ENCODE results near the gene KCNQ1OT1. TPM values are rescaled to one million over a fixed set of nuclear protein-coding genes. Genes with fewer than 3 reads are reported as not detected.
A peak's percentile ranks its signal among the peaks of the same experiment; 100 is the strongest.

Gene KCNQ1OT1
- total and polyA plus RNA-seq, 9 donors, result 0.43 to 11.5 (median 5.2) TPM

DNA sequence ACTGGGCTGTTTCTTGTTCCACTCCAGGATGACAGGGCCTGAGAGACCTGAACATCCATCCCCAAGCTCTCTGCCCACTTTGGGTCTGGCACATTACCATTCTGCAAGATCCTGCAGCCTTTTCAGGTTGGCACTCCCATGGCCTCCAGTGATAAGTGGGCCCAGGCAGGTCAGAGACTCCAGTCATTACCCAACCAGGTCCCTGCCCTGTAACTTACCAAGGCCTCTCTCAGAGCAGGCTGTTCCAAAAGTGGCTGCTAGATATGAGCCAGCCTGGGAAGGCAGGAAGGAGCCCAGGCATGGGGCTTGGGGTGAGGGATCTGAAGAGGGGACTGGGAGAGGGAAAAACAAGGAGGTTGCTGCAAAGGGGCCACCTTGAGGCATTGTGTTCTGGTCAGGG lies 35.9 kb downstream of the KCNQ1OT1 start:
- no peaks in the 10 kb centered on the region for H3K9me3 ChIP-seq
- H3K36me3 ChIP-seq, result no peaks in the 10 kb centered on the region
- H3K27ac ChIP-seq, result no peak overlapping the region
- intact Hi-C loops (cut with DNase I), result no loop called here
- TF ChIP-seq, protein P1, sequence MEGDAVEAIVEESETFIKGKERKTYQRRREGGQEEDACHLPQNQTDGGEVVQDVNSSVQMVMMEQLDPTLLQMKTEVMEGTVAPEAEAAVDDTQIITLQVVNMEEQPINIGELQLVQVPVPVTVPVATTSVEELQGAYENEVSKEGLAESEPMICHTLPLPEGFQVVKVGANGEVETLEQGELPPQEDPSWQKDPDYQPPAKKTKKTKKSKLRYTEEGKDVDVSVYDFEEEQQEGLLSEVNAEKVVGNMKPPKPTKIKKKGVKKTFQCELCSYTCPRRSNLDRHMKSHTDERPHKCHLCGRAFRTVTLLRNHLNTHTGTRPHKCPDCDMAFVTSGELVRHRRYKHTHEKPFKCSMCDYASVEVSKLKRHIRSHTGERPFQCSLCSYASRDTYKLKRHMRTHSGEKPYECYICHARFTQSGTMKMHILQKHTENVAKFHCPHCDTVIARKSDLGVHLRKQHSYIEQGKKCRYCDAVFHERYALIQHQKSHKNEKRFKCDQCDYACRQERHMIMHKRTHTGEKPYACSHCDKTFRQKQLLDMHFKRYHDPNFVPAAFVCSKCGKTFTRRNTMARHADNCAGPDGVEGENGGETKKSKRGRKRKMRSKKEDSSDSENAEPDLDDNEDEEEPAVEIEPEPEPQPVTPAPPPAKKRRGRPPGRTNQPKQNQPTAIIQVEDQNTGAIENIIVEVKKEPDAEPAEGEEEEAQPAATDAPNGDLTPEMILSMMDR (IDR thresholded peaks at IDR 0.05), result no peak
- no peak for TF ChIP-seq POLR2A (IDR thresholded peaks at IDR 0.05)
- TF ChIP-seq EP300 (IDR thresholded peaks at IDR 0.05), result no peak
- H3K4me3 ChIP-seq, result no peak overlapping the region
- DNase-seq, result peak in 1 of 5 donors; percentile 20
- no peaks in the 10 kb centered on the region for H3K4me1 ChIP-seq (ENCODE audit: insufficient read depth)
- H3K27me3 ChIP-seq, result no peaks in the 10 kb centered on the region

DNA sequence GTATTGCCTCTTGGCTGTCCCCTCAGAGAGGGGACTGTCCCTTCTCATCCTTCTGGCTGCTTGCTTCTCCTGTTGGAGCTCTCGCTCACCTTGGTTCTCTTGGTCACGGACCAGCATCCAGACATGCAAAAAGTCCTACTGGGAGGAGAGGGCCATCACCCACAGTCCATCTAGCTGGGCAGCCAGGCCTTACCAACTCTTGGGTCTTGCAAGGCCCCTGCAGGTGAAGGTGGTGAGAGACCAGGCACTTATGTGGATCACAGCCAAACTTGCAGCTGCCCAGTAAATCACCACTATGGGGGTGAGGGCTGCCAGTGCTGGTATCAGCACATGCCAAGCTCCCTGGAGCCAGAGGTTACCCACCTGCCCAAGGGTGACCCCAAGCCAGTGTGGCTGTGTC lies 36.3 kb downstream of the KCNQ1OT1 start:
- no peak overlapping the region for H3K4me3 ChIP-seq
- TF ChIP-seq POLR2A (IDR thresholded peaks at IDR 0.05), result no peak
- TF ChIP-seq, protein P1 (IDR thresholded peaks at IDR 0.05), result no peak
- TF ChIP-seq EP300 (IDR thresholded peaks at IDR 0.05), result no peak
- WGBS, 3 donors, result 98 to 100% (median 100%) methylated on average over 2 of the region's 2 CpGs
- peak in 1 of 5 donors; percentile 27 for DNase-seq
- no peaks in the 10 kb centered on the region for H3K27me3 ChIP-seq
- no peak overlapping the region for H3K27ac ChIP-seq
- H3K36me3 ChIP-seq, result no peaks in the 10 kb centered on the region
- intact Hi-C loops (cut with DNase I), result no loop called here
- no peaks in the 10 kb centered on the region for H3K4me1 ChIP-seq (ENCODE audit: insufficient read depth)
- no peaks in the 10 kb centered on the region for H3K9me3 ChIP-seq

DNA sequence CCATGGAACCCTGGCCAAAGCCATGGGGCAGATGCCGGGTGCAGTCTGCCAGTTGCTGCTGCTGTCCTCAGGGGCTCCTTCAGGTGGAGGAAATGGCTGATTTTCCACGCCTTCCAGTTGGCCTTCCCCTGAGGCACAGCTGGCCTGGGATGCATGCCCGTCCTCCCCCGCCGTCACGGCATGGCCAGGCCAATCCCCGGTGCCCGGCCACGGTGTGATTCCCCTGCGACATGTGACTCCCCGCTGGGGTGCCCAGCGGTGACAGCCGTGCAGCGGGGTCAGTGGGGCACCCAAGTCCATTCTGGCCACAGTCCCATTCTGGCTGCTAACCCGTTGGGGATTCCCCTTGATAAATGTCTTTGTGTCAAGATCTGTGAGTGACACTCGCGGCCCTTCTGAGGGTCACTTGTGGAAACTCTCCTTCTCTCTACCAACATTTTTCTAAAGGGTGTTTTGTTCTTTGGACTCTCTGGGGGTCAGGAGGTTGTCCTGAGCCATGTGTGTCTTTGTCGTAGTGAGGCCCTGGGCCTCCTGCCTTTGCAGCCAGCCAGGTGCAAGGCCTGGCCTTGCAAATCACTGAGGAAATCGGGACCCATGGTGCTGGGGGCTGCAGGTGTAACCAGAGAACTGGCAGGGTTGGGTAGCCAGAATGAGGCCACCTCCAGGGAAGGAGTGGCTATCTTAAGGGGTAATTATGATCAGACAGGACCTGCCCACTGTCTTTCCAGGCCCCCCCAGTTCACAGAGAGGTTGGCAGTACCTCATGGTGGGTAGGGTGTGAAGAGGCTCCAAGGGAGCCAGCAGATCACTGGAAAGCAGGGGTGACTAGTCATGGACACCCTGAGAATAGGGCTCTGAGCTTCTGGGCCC lies 37.1 kb downstream of the KCNQ1OT1 start:
- intact Hi-C loops (cut with DNase I), result no loop called here
- Histone ChIP-seq H3K4me1 (ENCODE audit: insufficient read depth) (no peaks in the 10 kb centered on the region), H3K27me3 (no peaks in the 10 kb centered on the region), H3K9me3 (no peaks in the 10 kb centered on the region), H3K36me3 (no peaks in the 10 kb centered on the region), H3K27ac (no peak overlapping the region), H3K4me3 (no peak overlapping the region)
- 95% methylated on average over 19 of the region's 19 CpGs for WGBS, 3 donors
- TF ChIP-seq, protein P1 (IDR thresholded peaks at IDR 0.05), result no peak
- no peak for TF ChIP-seq EP300 (IDR thresholded peaks at IDR 0.05)
- TF ChIP-seq POLR2A (IDR thresholded peaks at IDR 0.05), result no peak
- DNase-seq, result peak in 1 of 5 donors; percentile 29

DNA sequence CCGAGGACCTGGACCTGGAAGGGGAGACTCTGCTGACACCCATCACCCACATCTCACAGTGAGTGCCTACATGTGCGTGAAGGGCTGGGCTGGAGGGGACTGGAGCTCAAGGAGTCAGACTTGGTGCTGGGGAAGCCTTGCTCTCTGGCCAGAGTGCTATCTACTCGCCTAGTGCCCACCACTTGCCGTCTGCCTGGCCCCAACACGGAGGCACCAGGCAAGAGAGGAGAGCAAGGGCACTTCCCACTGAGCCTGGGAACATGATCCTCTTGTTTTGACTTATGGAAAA lies 37.8 kb downstream of the KCNQ1OT1 start:
- no peaks in the 10 kb centered on the region for H3K9me3 ChIP-seq
- H3K36me3 ChIP-seq, result no peaks in the 10 kb centered on the region
- no peak overlapping the region for H3K27ac ChIP-seq
- WGBS, 3 donors, result 94 to 97% (median 96%) methylated on average over 5 of the region's 5 CpGs
- TF ChIP-seq, protein P1 (IDR thresholded peaks at IDR 0.05), result no peak
- intact Hi-C loops (cut with DNase I), result no loop called here
- no peak for DNase-seq
- H3K4me1 ChIP-seq (ENCODE audit: insufficient read depth), result no peaks in the 10 kb centered on the region
- no peaks in the 10 kb centered on the region for H3K27me3 ChIP-seq
- no peak overlapping the region for H3K4me3 ChIP-seq
